Gastrocnemius medialis (tissue), 4 donors: Measurements from ENCODE around the gene ARFGAP2.

Experiments
- CTCF ChIP-seq, 5 experiments: fragments of 450-650 bp in 3 of 5; fragments of 200-600 bp in 2 of 5; sonication (generic) in 2 of 5; IDR thresholded peaks in 4 of 5; conservative IDR thresholded peaks in 1 of 5; 1 replicate in 4 of 5; 2 replicates in 1 of 5; pipeline ENCODE4 v1.5.1; 2016 to 2019; ENCODE audit warnings: antibody characterized with exemption in 5 of 5, mild to moderate bottlenecking in 3 of 5, moderate library complexity in 3 of 5
- POLR2A ChIP-seq, 2 donors: fragments of 450-650 bp; IDR thresholded peaks; one replicate each; pipeline ENCODE4 v1.6.1; 2017; ENCODE audit warnings: antibody characterized with exemption in 2 of 2, mild to moderate bottlenecking in 2 of 2, moderate library complexity in 2 of 2

- TF ChIP-seq CTCF (IDR thresholded peaks at IDR 0.05 in 4 of 5, conservative IDR thresholded peaks at IDR 0.05 in 1 of 5): no peak
- TF ChIP-seq POLR2A (IDR thresholded peaks at IDR 0.05): no peak
These were observed 51.6 kb downstream of the ARFGAP2 start for GRCh38 chr11:47125083-47125482.
